Measurements from ENCODE around the gene PRRT4. TPM values are rescaled to one million over a fixed set of nuclear protein-coding genes. Genes with fewer than 3 reads are reported as not detected.

The PRRT4 gene
- total RNA-seq, 1 experiment from 2014 or later = 0.24 TPM

DNA sequence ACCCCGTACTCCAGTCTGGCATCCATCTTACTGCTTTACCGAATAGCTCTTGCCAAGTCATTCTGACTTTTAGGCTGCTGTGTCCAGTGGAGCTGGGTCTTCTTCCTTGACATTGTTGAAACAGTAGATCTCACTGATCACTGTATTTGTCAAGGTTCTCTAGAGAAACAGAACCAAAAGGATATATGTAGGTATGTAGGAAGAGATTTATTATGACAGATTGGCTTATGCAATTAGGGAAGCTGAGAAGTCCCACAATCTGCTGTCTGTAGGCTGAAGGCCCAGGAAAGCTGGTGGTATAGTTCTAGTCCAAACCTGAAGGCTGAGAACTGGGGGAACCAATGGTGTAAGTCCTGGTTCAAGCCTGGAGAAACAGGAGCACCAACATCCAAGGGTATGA lies 12.1 kb upstream of the PRRT4 start:
- no peaks in the 10 kb centered on the region for H4K20me1 ChIP-seq (ENCODE audit: control insufficient read depth, insufficient read depth, insufficient read length)
- no peak overlapping the region for H2AFZ ChIP-seq (ENCODE audit: low read length)
- no peak for DNase-seq
- H2BK20ac ChIP-seq (ENCODE audit: low read depth, low read length, poor library complexity, severe bottlenecking) = no peak overlapping the region
- H4K8ac ChIP-seq (replicated peaks; ENCODE audit: insufficient read length, low read depth, low read length) = no peak overlapping the region
- no peaks in the 10 kb centered on the region for H3K4me1 ChIP-seq (ENCODE audit: insufficient read depth, low read length)
- Mint-ChIP-seq H3K27ac (no peak overlapping the region), H3K4me3 (no peak overlapping the region), H3K4me1 (peaks cover 0 to under 1% of the 10 kb centered on the region in 2 experiments; a peak in 2 of 4 replicates), H3K36me3 (ENCODE audit: insufficient read depth in 1 of 3, low read depth in 3 of 3) (no peaks in the 10 kb centered on the region), H3K27me3 (ENCODE audit: low read depth) (peaks cover 49% of the 10 kb centered on the region), H3K9me3 (peaks cover 0 to 2% of the 10 kb centered on the region in 2 experiments; a peak in 2 of 5 replicates)
- no CpG with 5 or more reads among the region's 2 CpGs for WGBS (ENCODE audit: extremely low coverage, insufficient read length, low lambda C conversion rate)
- H4K91ac ChIP-seq (ENCODE audit: insufficient read length, low read depth, low read length) = no peak overlapping the region
- H3K4me2 ChIP-seq (ENCODE audit: insufficient read depth, insufficient read length, low read length) = no peak overlapping the region
- H2BK5ac ChIP-seq (ENCODE audit: insufficient read length, low read length) = no peak overlapping the region
- H3K4ac ChIP-seq (ENCODE audit: low read depth, low read length) = no peak overlapping the region
- no peak overlapping the region for H2BK12ac ChIP-seq (ENCODE audit: insufficient read length, low read depth, low read length)
- H3K18ac ChIP-seq (ENCODE audit: insufficient read length, low read depth, low read length) = no peak overlapping the region
- no peaks in the 10 kb centered on the region for H3K9me3 ChIP-seq (ENCODE audit: control insufficient read depth, low read depth, low read length)
- H2BK120ac ChIP-seq (ENCODE audit: low read depth, low read length, poor library complexity, severe bottlenecking) = no peak overlapping the region
- H3T11ph ChIP-seq (ENCODE audit: low read length) = no peak overlapping the region
- no peak overlapping the region for H3K14ac ChIP-seq (ENCODE audit: insufficient read depth, low read length)
- no peak overlapping the region for H3K27ac ChIP-seq (ENCODE audit: insufficient read length, low read depth, low read length)
- no peaks in the 10 kb centered on the region for H3K27me3 ChIP-seq (ENCODE audit: insufficient read depth, low read length)
- no peak overlapping the region for H3K23ac ChIP-seq (ENCODE audit: insufficient read length, low read depth, low read length)
- no peaks in the 10 kb centered on the region for H3K23me2 ChIP-seq (ENCODE audit: insufficient read length, low read depth, low read length, poor library complexity, severe bottlenecking)
- no peak overlapping the region for H2AK5ac ChIP-seq (ENCODE audit: insufficient read length, low read length)
- H3K9ac ChIP-seq (ENCODE audit: extremely low read depth, insufficient read length, low read length) = no peak overlapping the region
- H3K79me1 ChIP-seq (ENCODE audit: insufficient read depth, low read depth, low read length, poor library complexity, severe bottlenecking) = no peaks in the 10 kb centered on the region
- TF ChIP-seq, protein P1, sequence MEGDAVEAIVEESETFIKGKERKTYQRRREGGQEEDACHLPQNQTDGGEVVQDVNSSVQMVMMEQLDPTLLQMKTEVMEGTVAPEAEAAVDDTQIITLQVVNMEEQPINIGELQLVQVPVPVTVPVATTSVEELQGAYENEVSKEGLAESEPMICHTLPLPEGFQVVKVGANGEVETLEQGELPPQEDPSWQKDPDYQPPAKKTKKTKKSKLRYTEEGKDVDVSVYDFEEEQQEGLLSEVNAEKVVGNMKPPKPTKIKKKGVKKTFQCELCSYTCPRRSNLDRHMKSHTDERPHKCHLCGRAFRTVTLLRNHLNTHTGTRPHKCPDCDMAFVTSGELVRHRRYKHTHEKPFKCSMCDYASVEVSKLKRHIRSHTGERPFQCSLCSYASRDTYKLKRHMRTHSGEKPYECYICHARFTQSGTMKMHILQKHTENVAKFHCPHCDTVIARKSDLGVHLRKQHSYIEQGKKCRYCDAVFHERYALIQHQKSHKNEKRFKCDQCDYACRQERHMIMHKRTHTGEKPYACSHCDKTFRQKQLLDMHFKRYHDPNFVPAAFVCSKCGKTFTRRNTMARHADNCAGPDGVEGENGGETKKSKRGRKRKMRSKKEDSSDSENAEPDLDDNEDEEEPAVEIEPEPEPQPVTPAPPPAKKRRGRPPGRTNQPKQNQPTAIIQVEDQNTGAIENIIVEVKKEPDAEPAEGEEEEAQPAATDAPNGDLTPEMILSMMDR (conservative IDR thresholded peaks at IDR 0.05) = no peak
- H3K79me2 ChIP-seq (ENCODE audit: insufficient read depth, low read length) = no peaks in the 10 kb centered on the region
- H2BK15ac ChIP-seq (ENCODE audit: low read depth, low read length) = no peak overlapping the region
- no peak overlapping the region for H3K56ac ChIP-seq (ENCODE audit: insufficient read length, low read depth, low read length)
- H4K5ac ChIP-seq (ENCODE audit: insufficient read length, low read depth, low read length) = no peak overlapping the region

Measured in H9 (cell line).